Measurements from ENCODE around the gene SPOCK2.

Gene SPOCK2

GRCh38 chr10:72065439-72066025 lies 22.8 kb downstream of the SPOCK2 start:
- POLR2A ChIA-PET: no interaction called here
- CTCF ChIA-PET: interaction anchor here (1.3 kb wide), 1 partner anchor 17 kb away, joined by 5 read pairs; no protein-coding TSS in a partner anchor
- DNase-seq (ENCODE audit: extremely low spot score): no peak
- no peak for TF ChIP-seq CTBP1 (IDR thresholded peaks at IDR 0.05; ENCODE audit: borderline replicate concordance)
- no peak for TF ChIP-seq ARNT (IDR thresholded peaks at IDR 0.05)

- CTCF ChIA-PET: interaction anchor here (0.9 to 1.2 kb wide), 2 partner anchors 15 to 26 kb away, joined by 4 read pairs; no protein-coding TSS in a partner anchor
- DNase-seq (ENCODE audit: extremely low spot score): no peak
- POLR2A ChIA-PET: interaction anchor here (0.8 to 1.2 kb wide), 4 partner anchors 33 to 1183 kb away, joined by 3 read pairs; partner anchors contain the start of genes DDIT4 and DNAJC9
- no peak for TF ChIP-seq NFRKB (IDR thresholded peaks at IDR 0.05)
- no peak for TF ChIP-seq ARNT (IDR thresholded peaks at IDR 0.05)
- TF ChIP-seq L3MBTL2 (conservative IDR thresholded peaks at IDR 0.05): no peak
- no peak for TF ChIP-seq BHLHE40 (IDR thresholded peaks at IDR 0.05; ENCODE audit: borderline replicate concordance)
- no peak for TF ChIP-seq SUZ12 (IDR thresholded peaks at IDR 0.05)
- TF ChIP-seq FOXA1 (IDR thresholded peaks at IDR 0.05): no peak
- no peak for TF ChIP-seq HDGF (IDR thresholded peaks at IDR 0.05; ENCODE audit: borderline replicate concordance)
- no peak for TF ChIP-seq ZNF384 (IDR thresholded peaks at IDR 0.05)
Observed at GRCh38 chr10:72063703-72064391, 24.5 kb downstream of the SPOCK2 start.

GRCh38 chr10:72062832-72063702 lies 25.3 kb downstream of the SPOCK2 start:
- DNase-seq (ENCODE audit: extremely low spot score): no peak
- no peak for TF ChIP-seq CTBP1 (IDR thresholded peaks at IDR 0.05; ENCODE audit: borderline replicate concordance)
- no peak for TF ChIP-seq ZNF384 (IDR thresholded peaks at IDR 0.05)
- no peak for TF ChIP-seq FOXM1 (IDR thresholded peaks at IDR 0.05; ENCODE audit: borderline replicate concordance)
- TF ChIP-seq BHLHE40 (IDR thresholded peaks at IDR 0.05; ENCODE audit: borderline replicate concordance): no peak
- no peak for TF ChIP-seq ELF4 (IDR thresholded peaks at IDR 0.05)
- TF ChIP-seq TARDBP (IDR thresholded peaks at IDR 0.05): no peak
- no peak for TF ChIP-seq SP1 (IDR thresholded peaks at IDR 0.05)
- no peak for TF ChIP-seq LEF1 (IDR thresholded peaks at IDR 0.05; ENCODE audit: borderline replicate concordance)
- no peak for TF ChIP-seq L3MBTL2 (conservative IDR thresholded peaks at IDR 0.05)
- TF ChIP-seq NFRKB (IDR thresholded peaks at IDR 0.05): no peak
- no peak for TF ChIP-seq SUZ12 (IDR thresholded peaks at IDR 0.05)
- TF ChIP-seq FOXA1 (IDR thresholded peaks at IDR 0.05): no peak
- no peak for TF ChIP-seq PKNOX1 (IDR thresholded peaks at IDR 0.05)
- TF ChIP-seq ARNT (IDR thresholded peaks at IDR 0.05): no peak
- no peak for TF ChIP-seq HDGF (IDR thresholded peaks at IDR 0.05; ENCODE audit: borderline replicate concordance)
- no peak for TF ChIP-seq FOXK2 (IDR thresholded peaks at IDR 0.05)
- POLR2A ChIA-PET: interaction anchor here (0.8 to 1.2 kb wide), 4 partner anchors 34 to 1184 kb away, joined by 3 read pairs; partner anchors contain the start of genes DDIT4 and DNAJC9
- CTCF ChIA-PET: interaction anchor here (0.9 to 1.5 kb wide), 3 partner anchors 14 to 27 kb away, joined by 3 to 4 read pairs (median 4); no protein-coding TSS in a partner anchor

GRCh38 chr10:72062382-72062781 lies 26.0 kb downstream of the SPOCK2 start:
- ChIA-PET POLR2A (no interaction called here), CTCF (interaction anchor here (1.5 kb wide), 1 partner anchor 14 kb away, joined by 3 read pairs; no protein-coding TSS in a partner anchor)
- TF ChIP-seq TARDBP (IDR thresholded peaks at IDR 0.05): no peak
- TF ChIP-seq BHLHE40 (IDR thresholded peaks at IDR 0.05; ENCODE audit: borderline replicate concordance): no peak
- no peak for TF ChIP-seq SUZ12 (IDR thresholded peaks at IDR 0.05)
- no peak for TF ChIP-seq LEF1 (IDR thresholded peaks at IDR 0.05; ENCODE audit: borderline replicate concordance)
- TF ChIP-seq FOXK2 (IDR thresholded peaks at IDR 0.05): no peak
- no peak for TF ChIP-seq FOXA1 (IDR thresholded peaks at IDR 0.05)
- TF ChIP-seq L3MBTL2 (conservative IDR thresholded peaks at IDR 0.05): no peak
- TF ChIP-seq HDGF (IDR thresholded peaks at IDR 0.05; ENCODE audit: borderline replicate concordance): no peak
- no peak for TF ChIP-seq ARNT (IDR thresholded peaks at IDR 0.05)
- no peak for TF ChIP-seq SP1 (IDR thresholded peaks at IDR 0.05)
- no peak for TF ChIP-seq ELF4 (IDR thresholded peaks at IDR 0.05)
- TF ChIP-seq NFRKB (IDR thresholded peaks at IDR 0.05): no peak
- TF ChIP-seq CTBP1 (IDR thresholded peaks at IDR 0.05; ENCODE audit: borderline replicate concordance): no peak
- TF ChIP-seq PKNOX1 (IDR thresholded peaks at IDR 0.05): no peak
- TF ChIP-seq FOXM1 (IDR thresholded peaks at IDR 0.05; ENCODE audit: borderline replicate concordance): no peak
- no peak for TF ChIP-seq ZNF384 (IDR thresholded peaks at IDR 0.05)
- DNase-seq (ENCODE audit: extremely low spot score): no peak

GRCh38 chr10:72061930-72062329 lies 26.4 kb downstream of the SPOCK2 start:
- ChIA-PET CTCF (interaction anchor here (1.0 to 1.5 kb wide), 4 partner anchors 13 to 165 kb away, joined by 3 read pairs; no protein-coding TSS in a partner anchor), POLR2A (no interaction called here)
- no peak for DNase-seq (ENCODE audit: extremely low spot score)
- TF ChIP-seq TARDBP (IDR thresholded peaks at IDR 0.05): no peak
- no peak for TF ChIP-seq CTBP1 (IDR thresholded peaks at IDR 0.05; ENCODE audit: borderline replicate concordance)
- TF ChIP-seq BHLHE40 (IDR thresholded peaks at IDR 0.05; ENCODE audit: borderline replicate concordance): no peak
- TF ChIP-seq L3MBTL2 (conservative IDR thresholded peaks at IDR 0.05): no peak
- TF ChIP-seq FOXK2 (IDR thresholded peaks at IDR 0.05): no peak
- TF ChIP-seq ELF4 (IDR thresholded peaks at IDR 0.05): no peak
- TF ChIP-seq ZNF384 (IDR thresholded peaks at IDR 0.05): no peak
- TF ChIP-seq ARNT (IDR thresholded peaks at IDR 0.05): no peak
- TF ChIP-seq NFRKB (IDR thresholded peaks at IDR 0.05): no peak
- TF ChIP-seq FOXA1 (IDR thresholded peaks at IDR 0.05): no peak
- no peak for TF ChIP-seq LEF1 (IDR thresholded peaks at IDR 0.05; ENCODE audit: borderline replicate concordance)
- TF ChIP-seq HDGF (IDR thresholded peaks at IDR 0.05; ENCODE audit: borderline replicate concordance): no peak
- TF ChIP-seq SUZ12 (IDR thresholded peaks at IDR 0.05): no peak
- TF ChIP-seq PKNOX1 (IDR thresholded peaks at IDR 0.05): no peak
- TF ChIP-seq FOXM1 (IDR thresholded peaks at IDR 0.05; ENCODE audit: borderline replicate concordance): no peak
- no peak for TF ChIP-seq SP1 (IDR thresholded peaks at IDR 0.05)

All from HEK293T (cell line).